HuH-7 (cell line): Measurements from ENCODE around the gene NUP98.

Source experiments
- DNase-seq: peaks from one replicate; pipeline ENCODE4 v3.0.0; 2011; ENCODE audit warnings: low spot score

NUP98 gene

DNA sequence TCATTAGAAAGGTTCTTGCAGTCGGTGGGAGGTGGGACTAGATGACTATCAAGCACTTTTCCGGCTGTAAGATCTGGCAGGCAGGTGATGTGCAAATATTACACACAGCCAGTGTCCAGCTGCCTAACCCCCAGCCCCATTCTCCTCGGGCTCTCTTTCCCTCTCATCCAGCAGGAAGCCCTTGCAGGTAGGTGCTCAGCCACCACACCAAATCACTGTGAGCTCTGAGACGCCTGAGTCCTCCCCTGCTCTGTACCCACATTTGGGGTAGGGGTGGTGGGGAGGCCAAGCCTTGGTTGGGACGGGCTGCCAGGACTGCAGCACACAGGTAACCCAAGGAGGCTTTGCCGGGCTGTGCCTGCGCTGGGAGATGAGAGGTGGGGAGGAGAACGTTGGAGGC lies 156.2 kb downstream of the NUP98 start:
- DNase-seq, result no peak

DNA sequence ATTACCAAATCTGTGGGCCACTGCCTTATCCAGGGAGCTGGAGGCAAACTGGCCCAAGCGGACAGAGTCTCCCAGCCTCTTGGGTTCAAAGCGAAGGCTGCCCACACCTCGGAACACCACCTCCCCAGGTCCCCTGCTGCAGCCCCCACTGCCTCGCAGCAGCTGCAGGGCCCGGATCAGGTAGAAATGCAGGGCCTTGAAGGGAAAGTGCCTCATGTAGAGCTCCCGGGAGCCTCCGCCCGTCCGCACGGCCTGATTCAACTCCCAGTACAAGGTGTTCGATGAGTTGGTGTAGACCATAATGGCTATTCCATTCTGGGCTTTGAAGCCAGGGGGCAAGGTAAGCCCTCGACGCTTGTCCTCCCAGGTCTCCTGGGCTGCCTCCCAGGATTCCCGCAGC lies 157.5 kb downstream of the NUP98 start:
- DNase-seq, result no peak

- DNase-seq, result no peak
Observed at GRCh38 chr11:3638513-3638912, 158.8 kb downstream of the NUP98 start.

GRCh38 chr11:3637201-3637600 lies 160.2 kb downstream of the NUP98 start:
- no peak for DNase-seq

DNA sequence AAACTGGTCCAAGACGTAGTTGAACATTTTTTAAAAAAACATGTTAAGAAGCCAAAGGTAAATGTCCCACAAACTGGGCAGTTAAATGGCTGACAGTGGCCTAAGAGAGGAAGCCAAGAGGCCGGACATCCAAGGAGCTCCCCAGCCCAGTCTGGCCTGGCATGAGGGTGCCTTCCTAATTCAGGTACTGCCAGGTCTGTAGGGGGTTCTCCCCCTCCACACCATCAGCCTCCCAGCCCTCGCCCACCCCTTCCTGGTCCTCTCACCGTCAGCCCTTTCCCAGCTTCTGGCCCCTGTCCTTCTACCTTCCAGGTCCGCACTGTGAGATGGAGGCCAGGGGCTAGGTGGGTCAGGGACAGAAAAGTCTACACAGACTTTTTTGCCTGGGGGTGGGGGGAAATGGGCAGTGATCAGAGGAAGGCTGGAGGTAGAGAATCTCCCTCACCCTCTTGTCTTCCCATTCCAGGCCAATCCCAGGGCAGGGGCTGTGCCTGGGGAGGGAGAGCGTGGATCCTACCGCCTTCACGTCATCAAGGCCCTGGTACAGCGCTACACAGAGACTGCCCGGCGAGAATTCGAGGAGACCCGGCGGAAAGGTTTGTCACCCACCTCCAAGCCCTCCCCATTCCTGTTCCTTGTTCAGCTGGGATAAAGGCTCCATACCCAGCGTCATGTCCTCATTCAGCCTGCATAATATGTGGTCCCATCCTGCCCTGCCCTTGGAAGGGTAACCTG lies 161.5 kb downstream of the NUP98 start:
- no peak for DNase-seq

GRCh38 chr11:3632070-3632660 lies 165.2 kb downstream of the NUP98 start:
- DNase-seq, result no peak

- no peak for DNase-seq
Observed at GRCh38 chr11:3631331-3631730, 166.0 kb downstream of the NUP98 start.

- DNase-seq, result no peak
Observed at GRCh38 chr11:3627291-3627690, 170.1 kb downstream of the NUP98 start.

GRCh38 chr11:3626250-3626960 lies 170.9 kb downstream of the NUP98 start:
- no peak for DNase-seq
